SK-N-MC (cell line): ENCODE measurements around the gene FAM180A.

Source experiments
- EZH2 ChIP-seq: fragments of 200-600 bp; sonication (generic); IDR thresholded peaks from one replicate; pipeline ENCODE4 v1.6.1; 2017; ENCODE audit warnings: antibody characterized with exemption
- POLR2AphosphoS5 ChIP-seq: IDR thresholded peaks from 2 replicates; pipeline ENCODE4 v1.6.1; 2012; ENCODE audit warnings: mild to moderate bottlenecking, low read depth, low read length, borderline replicate concordance

GRCh38 chr7:135793841-135794240 is 45.2 kb upstream of the FAM180A start:
- no peak for TF ChIP-seq POLR2AphosphoS5
- TF ChIP-seq EZH2: no peak
